ENCODE results near the gene LARGE1. TPM values are rescaled to one million over a fixed set of nuclear protein-coding genes. Genes with fewer than 3 reads are reported as not detected.

LARGE1 gene
- total RNA-seq, 4 donors from 2014 or later, result 11.8 to 33.2 (median 22.6) TPM

- TF ChIP-seq POLR2A (IDR thresholded peaks at IDR 0.05) (no peak), CTCF (IDR thresholded peaks at IDR 0.05) (no peak)
- DNase-seq (ENCODE audit: low spot score in 2 of 2), result no peak
- WGBS, 2 donors, result 88 to 93% methylated on average over 1 of the region's 1 CpG
- intact Hi-C loops (cut with DNase I; ENCODE audit: low total_unique reads), result no loop called here
- no peak overlapping the region for H3K4me3 ChIP-seq (ENCODE audit: low read depth, poor library complexity, severe bottlenecking)
These were observed 463.8 kb downstream of the LARGE1 start for GRCh38 chr22:33456511-33456910.

DNA sequence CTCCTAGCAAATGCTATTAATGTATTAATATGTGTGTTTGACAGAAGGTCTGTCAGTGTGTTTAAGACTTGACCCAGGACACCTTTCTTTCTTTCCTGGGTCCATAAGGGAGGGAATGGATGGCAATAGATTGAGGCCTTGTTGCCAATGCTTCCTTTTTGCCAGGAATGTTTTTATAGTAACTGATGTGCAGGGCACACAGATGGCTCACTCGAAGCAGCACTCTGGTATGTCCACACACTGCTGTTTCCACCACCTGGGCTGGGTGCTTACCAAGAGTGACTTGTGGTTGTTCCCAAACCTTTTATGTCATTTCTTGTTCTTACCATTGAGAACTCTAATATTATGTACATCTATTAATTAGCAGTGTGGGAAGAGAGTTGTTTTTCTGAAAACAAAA, 465.2 kb downstream of the LARGE1 start:
- WGBS, 2 donors, result 65 to 88% methylated on average over 1 of the region's 1 CpG
- TF ChIP-seq CTCF (IDR thresholded peaks at IDR 0.05) (no peak), POLR2A (IDR thresholded peaks at IDR 0.05) (no peak)
- H3K4me3 ChIP-seq (ENCODE audit: low read depth, poor library complexity, severe bottlenecking), result no peak overlapping the region
- intact Hi-C loops (cut with DNase I; ENCODE audit: low total_unique reads), result no loop called here
- no peak for DNase-seq (ENCODE audit: low spot score in 2 of 2)

DNA sequence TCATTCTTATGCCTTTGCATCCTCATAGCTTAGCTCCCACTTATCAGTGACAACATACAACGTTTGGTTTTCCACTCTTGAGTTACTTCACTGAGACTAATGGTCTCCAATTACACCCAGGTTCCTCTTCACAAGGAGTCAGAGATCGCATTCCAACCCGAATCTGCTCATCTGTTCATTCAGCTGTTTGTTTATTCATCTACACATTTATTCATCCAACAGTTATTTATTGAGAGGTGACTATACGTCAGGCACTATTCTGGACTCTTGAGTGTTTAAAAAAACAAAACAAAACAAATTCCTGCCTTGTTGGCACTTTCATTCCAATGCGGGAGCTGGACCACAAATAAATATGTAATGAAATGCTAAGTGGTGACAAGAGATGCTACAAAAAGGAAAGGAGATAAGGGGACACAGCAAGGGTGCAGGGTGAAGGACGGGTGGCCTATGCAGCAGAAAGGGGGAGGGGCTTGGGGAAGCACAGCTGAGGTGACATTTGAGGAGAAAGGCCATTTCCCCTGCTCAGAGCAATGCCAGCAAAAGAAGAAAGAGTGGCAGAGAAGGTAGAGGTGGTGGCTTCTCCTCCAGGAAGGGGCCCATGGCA, 468.3 kb downstream of the LARGE1 start:
- no peak for TF ChIP-seq POLR2A (IDR thresholded peaks at IDR 0.05)
- no peak for TF ChIP-seq CTCF (IDR thresholded peaks at IDR 0.05)
- intact Hi-C loops (cut with DNase I; ENCODE audit: low total_unique reads), result no loop called here
- WGBS, 2 donors, result 73 to 83% methylated on average over 6 of the region's 6 CpGs

GRCh38 chr22:33450756-33451155, 469.5 kb downstream of the LARGE1 start:
- TF ChIP-seq POLR2A (IDR thresholded peaks at IDR 0.05), result no peak
- TF ChIP-seq CTCF (IDR thresholded peaks at IDR 0.05), result no peak
- intact Hi-C loops (cut with DNase I; ENCODE audit: low total_unique reads), result no loop called here
- 82 to 95% methylated on average over 6 of the region's 6 CpGs for WGBS, 2 donors
- no peak for DNase-seq (ENCODE audit: low spot score in 2 of 2)
- no peak overlapping the region for H3K4me3 ChIP-seq (ENCODE audit: low read depth, poor library complexity, severe bottlenecking)

More for the DNA sequence above, 468.3 kb downstream of the LARGE1 start:
- no peak for DNase-seq (ENCODE audit: low spot score in 2 of 2)
- H3K4me3 ChIP-seq (ENCODE audit: low read depth, poor library complexity, severe bottlenecking), result no peak overlapping the region

GRCh38 chr22:33447733-33448132, 472.5 kb downstream of the LARGE1 start:
- no peak for DNase-seq (ENCODE audit: low spot score in 2 of 2)
- WGBS, 2 donors, result 90 to 93% methylated on average over 5 of the region's 5 CpGs
- no peak overlapping the region for H3K4me3 ChIP-seq (ENCODE audit: low read depth, poor library complexity, severe bottlenecking)
- no peak for TF ChIP-seq POLR2A (IDR thresholded peaks at IDR 0.05)
- no peak for TF ChIP-seq CTCF (IDR thresholded peaks at IDR 0.05)
- intact Hi-C loops (cut with DNase I; ENCODE audit: low total_unique reads), result no loop called here

GRCh38 chr22:33443683-33444082, 476.6 kb downstream of the LARGE1 start:
- WGBS, 2 donors, result 79 to 84% methylated on average over 6 of the region's 6 CpGs
- TF ChIP-seq CTCF (IDR thresholded peaks at IDR 0.05), result no peak
- no peak overlapping the region for H3K4me3 ChIP-seq (ENCODE audit: low read depth, poor library complexity, severe bottlenecking)
- intact Hi-C loops (cut with DNase I; ENCODE audit: low total_unique reads), result no loop called here
- no peak for DNase-seq (ENCODE audit: low spot score in 2 of 2)
